GM12872 (cell line): ENCODE measurements around the gene CDC27.

Source experiments
- TF ChIP-seq, protein P1 (sequence below): IDR thresholded peaks from 3 replicates; pipeline ENCODE4 v1.5.1; 2011; ENCODE audit warnings: low read depth, mild to moderate bottlenecking, low read length, moderate library complexity; ENCODE audit not compliant: insufficient read depth

CDC27 gene

DNA sequence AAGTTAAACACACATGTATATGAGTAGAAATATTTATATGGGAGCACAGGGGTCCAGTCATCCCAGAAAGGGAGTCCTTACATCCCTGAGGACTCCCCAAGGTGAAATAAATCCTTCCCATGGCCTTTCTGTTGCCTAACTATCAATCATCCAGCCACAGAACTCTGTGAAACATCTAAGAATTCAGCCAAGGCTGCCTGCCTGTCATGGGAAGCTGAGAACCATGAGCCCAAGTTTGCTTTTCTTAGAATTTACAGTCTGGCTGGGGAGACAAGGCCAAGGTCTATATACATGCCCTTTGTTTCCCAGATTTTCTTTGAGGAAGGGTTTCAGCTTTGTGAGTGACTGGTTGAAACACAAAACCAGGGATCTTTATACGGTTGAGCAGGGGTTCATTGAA is 35.9 kb upstream of the CDC27 start:
- TF ChIP-seq, protein P1, sequence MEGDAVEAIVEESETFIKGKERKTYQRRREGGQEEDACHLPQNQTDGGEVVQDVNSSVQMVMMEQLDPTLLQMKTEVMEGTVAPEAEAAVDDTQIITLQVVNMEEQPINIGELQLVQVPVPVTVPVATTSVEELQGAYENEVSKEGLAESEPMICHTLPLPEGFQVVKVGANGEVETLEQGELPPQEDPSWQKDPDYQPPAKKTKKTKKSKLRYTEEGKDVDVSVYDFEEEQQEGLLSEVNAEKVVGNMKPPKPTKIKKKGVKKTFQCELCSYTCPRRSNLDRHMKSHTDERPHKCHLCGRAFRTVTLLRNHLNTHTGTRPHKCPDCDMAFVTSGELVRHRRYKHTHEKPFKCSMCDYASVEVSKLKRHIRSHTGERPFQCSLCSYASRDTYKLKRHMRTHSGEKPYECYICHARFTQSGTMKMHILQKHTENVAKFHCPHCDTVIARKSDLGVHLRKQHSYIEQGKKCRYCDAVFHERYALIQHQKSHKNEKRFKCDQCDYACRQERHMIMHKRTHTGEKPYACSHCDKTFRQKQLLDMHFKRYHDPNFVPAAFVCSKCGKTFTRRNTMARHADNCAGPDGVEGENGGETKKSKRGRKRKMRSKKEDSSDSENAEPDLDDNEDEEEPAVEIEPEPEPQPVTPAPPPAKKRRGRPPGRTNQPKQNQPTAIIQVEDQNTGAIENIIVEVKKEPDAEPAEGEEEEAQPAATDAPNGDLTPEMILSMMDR: no peak

DNA sequence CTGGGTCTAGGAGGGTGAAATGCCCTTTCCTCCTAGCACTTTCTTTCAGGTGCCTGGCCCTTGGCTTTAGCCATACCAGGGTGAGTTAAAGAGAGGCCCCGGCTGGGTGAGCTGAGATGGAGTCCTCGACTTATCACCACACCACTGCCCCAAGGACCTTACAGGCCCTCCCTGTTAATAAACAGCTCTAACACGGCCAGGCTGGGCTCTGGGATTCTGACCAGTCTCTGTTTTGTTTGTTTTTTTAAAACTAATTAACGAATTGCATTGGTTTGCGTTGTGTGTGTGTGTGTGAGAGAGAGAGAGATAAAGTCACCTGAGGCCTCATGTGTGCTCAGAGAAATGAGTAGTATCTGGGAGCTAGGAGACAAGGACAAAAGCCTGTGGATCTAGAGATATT is 34.4 kb upstream of the CDC27 start:
- TF ChIP-seq, protein P1: no peak

DNA sequence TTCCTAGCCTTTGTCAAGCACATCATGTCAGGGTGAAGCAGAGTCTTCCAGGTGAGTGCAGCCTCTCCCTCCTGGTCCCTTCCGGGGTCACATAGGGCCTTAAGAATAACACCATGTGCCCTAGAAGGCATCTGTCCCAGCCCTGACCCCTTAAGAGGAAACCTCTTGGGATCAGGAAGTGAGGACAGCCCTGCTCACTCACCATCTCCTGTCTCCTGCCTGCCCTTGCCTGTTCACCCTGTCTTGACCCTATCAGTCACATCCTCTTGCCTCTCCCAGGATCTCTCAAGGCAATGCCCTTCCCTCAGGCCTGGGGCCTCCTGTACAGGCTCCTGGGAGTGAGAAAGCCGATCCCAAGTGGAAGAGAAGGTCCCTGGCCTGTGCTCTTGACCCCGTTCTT is 33.9 kb upstream of the CDC27 start:
- TF ChIP-seq, protein P1: no peak

DNA sequence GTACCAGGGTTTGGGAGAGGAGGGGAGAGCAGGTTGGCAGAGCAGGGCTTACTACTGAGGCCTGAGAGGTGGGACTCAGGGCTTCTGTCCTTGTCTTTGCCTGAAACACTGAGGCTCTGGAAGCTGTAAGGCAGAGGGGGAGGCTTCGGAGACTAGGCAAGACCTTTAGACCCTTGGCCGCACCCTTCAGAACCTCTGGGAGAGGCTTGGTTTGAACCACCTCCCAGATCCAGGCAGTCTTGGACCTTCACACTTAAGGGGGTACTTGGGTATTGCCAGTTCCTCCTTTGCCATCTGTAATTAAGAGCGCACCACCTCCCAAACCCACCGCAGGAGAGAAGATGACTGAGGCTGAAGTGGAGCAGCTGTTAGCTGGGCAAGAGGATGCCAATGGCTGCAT is 33.0 kb upstream of the CDC27 start:
- TF ChIP-seq, protein P1: no peak

DNA sequence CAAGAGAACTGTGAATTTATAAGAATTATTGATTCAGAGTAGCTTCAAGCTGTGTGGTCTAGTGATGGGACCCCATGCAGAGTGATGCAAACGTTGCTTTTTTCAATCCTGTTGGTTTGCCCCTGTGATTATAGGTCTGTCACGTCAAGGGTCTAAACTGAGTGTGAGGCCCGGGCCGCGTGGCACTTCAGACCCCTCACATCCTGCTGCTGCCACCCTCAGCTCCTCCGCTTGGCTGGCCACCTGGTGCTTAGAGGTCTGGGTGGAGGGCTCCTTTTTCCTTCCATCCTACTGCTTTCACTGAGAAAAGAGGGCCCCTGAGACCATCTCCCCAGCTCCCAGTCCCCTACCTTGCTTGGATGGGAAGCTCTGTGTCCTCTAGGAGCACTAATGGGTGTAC is 32.1 kb upstream of the CDC27 start:
- TF ChIP-seq, protein P1: no peak

DNA sequence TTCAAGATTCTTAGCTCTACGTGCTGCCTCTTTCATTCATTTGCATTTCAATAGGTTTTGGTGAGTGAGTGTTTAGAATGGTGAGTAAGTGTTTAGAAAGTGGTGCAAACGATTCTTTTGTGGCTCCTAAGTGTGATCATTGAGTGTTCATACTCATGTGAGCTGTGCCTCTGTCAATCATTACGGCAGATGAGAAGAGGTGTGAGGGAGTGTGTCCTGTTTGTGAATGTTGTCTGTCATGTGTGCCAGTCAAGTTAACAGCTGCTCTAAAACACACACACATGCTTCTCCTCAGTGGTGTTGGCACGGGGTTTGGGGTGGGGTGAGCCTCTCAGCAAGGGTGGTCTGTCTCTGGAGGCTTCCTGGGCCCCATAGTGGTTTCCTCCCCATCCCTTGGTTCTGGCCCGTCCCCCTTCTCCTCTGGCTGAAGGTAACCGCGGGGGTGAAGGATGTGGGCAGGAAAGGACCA is 31.5 kb upstream of the CDC27 start:
- TF ChIP-seq, protein P1: no peak

DNA sequence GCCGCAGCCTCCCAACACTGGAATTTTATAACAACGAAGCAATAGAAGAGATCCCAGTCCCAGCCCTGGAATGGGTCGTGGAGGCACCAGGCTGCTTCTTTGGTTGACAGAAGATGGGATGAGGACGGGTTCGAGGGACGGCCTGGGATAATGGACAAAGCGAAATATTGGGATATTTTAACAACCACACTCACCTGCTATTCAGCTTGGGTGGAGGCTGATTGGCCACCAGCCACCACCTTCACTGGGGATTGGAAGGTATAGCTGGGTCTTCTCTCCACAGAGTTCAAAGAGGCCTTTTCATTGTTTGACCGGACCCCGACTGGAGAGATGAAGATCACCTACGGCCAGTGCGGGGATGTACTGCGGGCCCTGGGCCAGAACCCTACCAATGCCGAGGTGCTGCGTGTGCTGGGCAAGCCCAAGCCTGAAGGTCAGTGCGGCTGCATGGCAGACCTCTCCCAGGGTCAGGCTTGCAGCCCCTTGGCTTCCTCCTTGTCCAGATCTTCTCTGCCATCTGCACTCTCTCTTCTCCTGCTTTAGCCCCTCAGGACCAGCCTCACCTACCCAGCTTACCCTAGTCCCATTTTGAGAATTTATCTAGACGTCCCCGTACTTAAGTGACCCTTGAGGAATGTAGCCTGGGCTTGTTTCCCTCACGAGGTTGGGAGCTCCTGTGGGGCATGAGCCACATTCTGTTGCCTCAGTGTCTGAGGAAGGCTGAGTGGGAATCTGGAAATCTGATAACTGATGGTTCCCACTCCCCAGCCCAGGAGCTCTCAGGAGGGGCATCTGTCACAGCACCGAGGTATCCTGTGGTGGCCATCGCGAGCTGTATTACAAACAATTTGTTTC is 30.8 kb upstream of the CDC27 start:
- TF ChIP-seq, protein P1: no peak
